Airway epithelial cell (primary cell): ENCODE measurements around the gene SPATA31C1. TPM values are rescaled to one million over a fixed set of nuclear protein-coding genes. Genes with fewer than 3 reads are reported as not detected.

Experiments
- total RNA-seq: library from RNA; depleted of rRNA; stranded (reverse); fragments of >200 nt; gene quantifications from 2 replicates; pipeline ENCODE4 v1.2.3, GENCODE V29; 2015

Gene SPATA31C1
- not detected in 2 replicates for total RNA-seq

GRCh38 chr9:87917662-87918061 lies at the start of gene SPATA31C1:
Gene SPATA31C1 (plus strand): TSS chr9:87917962.

GRCh38 chr9:87882627-87883026 lies 35.1 kb upstream of the SPATA31C1 start, which contains the start of gene SPATA31E1:
Gene SPATA31E1 (plus strand): TSS chr9:87882877. CDS start chr9:87882892, 15 bp downstream.

Other genes starting within 250 kb of the SPATA31C1 start
- gene CTSL, start 191.8 kb upstream of the SPATA31C1 start, total RNA-seq: 52.7 and 55.1 TPM in 2 replicates
- not detected in 2 replicates for gene SPATA31E1, start 35.1 kb upstream of the SPATA31C1 start, total RNA-seq
- gene CDK20, start 56.6 kb downstream of the SPATA31C1 start, total RNA-seq: 2.8 and 3.0 TPM in 2 replicates
- gene SPATA31C2, start 220.5 kb downstream of the SPATA31C1 start, total RNA-seq: not detected in 2 replicates